ENCODE measurements around the gene ITPR2. TPM values are rescaled to one million over a fixed set of nuclear protein-coding genes. Genes with fewer than 3 reads are reported as not detected.

The ITPR2 gene
- total and polyA plus RNA-seq, 4 donors = 11.7 to 93.3 (median 35.4) TPM

GRCh38 chr12:26302776-26303175 is 530.2 kb downstream of the ITPR2 start:
- H3K9ac ChIP-seq (ENCODE audit: low read depth in 1 of 2, low read length in 2 of 2) = no peak overlapping the region
- no peak overlapping the region for H3K4me3 ChIP-seq (ENCODE audit: low read depth in 1 of 3, low read length in 3 of 3)
- H3K27ac ChIP-seq (ENCODE audit: low read depth in 1 of 2, low read length in 2 of 2) = no peak overlapping the region
- no peaks in the 10 kb centered on the region for H3K4me1 ChIP-seq (ENCODE audit: control insufficient read depth in 4 of 4, insufficient read depth in 4 of 4, low read length in 3 of 4)
- no peaks in the 10 kb centered on the region for H3K9me3 ChIP-seq (ENCODE audit: control insufficient read depth in 4 of 4, low read length in 3 of 4)
- no peaks in the 10 kb centered on the region for H3K36me3 ChIP-seq (ENCODE audit: control insufficient read depth in 4 of 4, insufficient read depth in 3 of 4, low read depth in 1 of 4, low read length in 3 of 4)
- no peaks in the 10 kb centered on the region for H3K27me3 ChIP-seq (ENCODE audit: control insufficient read depth in 4 of 4, insufficient read depth in 4 of 4, low read length in 3 of 4)
- WGBS = 97% methylated on average over 3 of the region's 3 CpGs
- DNase-seq (ENCODE audit: low spot score) = no peak
- no peak for TF ChIP-seq ATF3 (IDR thresholded peaks at IDR 0.05)
- TF ChIP-seq EGR1 (IDR thresholded peaks at IDR 0.05; ENCODE audit: low read depth in 2 of 2) = no peak
- no peak for TF ChIP-seq HNF4G (IDR thresholded peaks at IDR 0.05)
- TF ChIP-seq RAD21 (IDR thresholded peaks at IDR 0.05) = no peak
- no peak for TF ChIP-seq NR2F2 (IDR thresholded peaks at IDR 0.05)
- no peak for TF ChIP-seq FOXA1 (IDR thresholded peaks at IDR 0.05)
- no peak for TF ChIP-seq YY1 (IDR thresholded peaks at IDR 0.05)
- TF ChIP-seq MAX (IDR thresholded peaks at IDR 0.05) = no peak
- TF ChIP-seq SP1 (IDR thresholded peaks at IDR 0.05) = no peak
- no peak for TF ChIP-seq CTCF (IDR thresholded peaks at IDR 0.05; ENCODE audit: low read depth, low read length, missing input control)
- TF ChIP-seq FOXA2 (IDR thresholded peaks at IDR 0.05) = no peak

GRCh38 chr12:26299751-26300150 is 533.2 kb downstream of the ITPR2 start:
- 87% methylated on average over 1 of the region's 1 CpG for WGBS
- H3K36me3 ChIP-seq (ENCODE audit: control insufficient read depth in 4 of 4, insufficient read depth in 3 of 4, low read depth in 1 of 4, low read length in 3 of 4) = no peaks in the 10 kb centered on the region
- no peak overlapping the region for H3K9ac ChIP-seq (ENCODE audit: low read depth in 1 of 2, low read length in 2 of 2)
- no peaks in the 10 kb centered on the region for H3K4me1 ChIP-seq (ENCODE audit: control insufficient read depth in 4 of 4, insufficient read depth in 4 of 4, low read length in 3 of 4)
- no peaks in the 10 kb centered on the region for H3K27me3 ChIP-seq (ENCODE audit: control insufficient read depth in 4 of 4, insufficient read depth in 4 of 4, low read length in 3 of 4)
- no peak for DNase-seq (ENCODE audit: low spot score)
- TF ChIP-seq GABPA (IDR thresholded peaks at IDR 0.05 in 1 of 2, conservative IDR thresholded peaks at IDR 0.05 in 1 of 2) (no peak), EGR1 (IDR thresholded peaks at IDR 0.05; ENCODE audit: low read depth in 2 of 2) (no peak), FOXA1 (IDR thresholded peaks at IDR 0.05) (no peak), RXRA (IDR thresholded peaks at IDR 0.05) (no peak), MAX (IDR thresholded peaks at IDR 0.05) (no peak), TAF1 (conservative IDR thresholded peaks at IDR 0.05) (no peak), HNF4A (conservative IDR thresholded peaks at IDR 0.05) (no peak), HNF4G (IDR thresholded peaks at IDR 0.05) (no peak), REST (IDR thresholded peaks at IDR 0.05) (no peak), FOXA2 (IDR thresholded peaks at IDR 0.05) (no peak), RAD21 (IDR thresholded peaks at IDR 0.05) (no peak), ZBTB33 (IDR thresholded peaks at IDR 0.05) (no peak), CTCF (IDR thresholded peaks at IDR 0.05; ENCODE audit: low read depth, low read length, missing input control) (no peak), ATF3 (IDR thresholded peaks at IDR 0.05) (no peak), JUND (IDR thresholded peaks at IDR 0.05) (no peak)
- H3K4me3 ChIP-seq (ENCODE audit: low read depth in 1 of 3, low read length in 3 of 3) = no peak overlapping the region
- no peaks in the 10 kb centered on the region for H3K9me3 ChIP-seq (ENCODE audit: control insufficient read depth in 4 of 4, low read length in 3 of 4)
- no peak overlapping the region for H3K27ac ChIP-seq (ENCODE audit: low read depth in 1 of 2, low read length in 2 of 2)
